ENCODE measurements around the gene RPS6KA2. TPM values are rescaled to one million over a fixed set of nuclear protein-coding genes. Genes with fewer than 3 reads are reported as not detected.

RPS6KA2 gene
- total RNA-seq, 1 experiment from 2014 or later: 7.3 TPM

DNA sequence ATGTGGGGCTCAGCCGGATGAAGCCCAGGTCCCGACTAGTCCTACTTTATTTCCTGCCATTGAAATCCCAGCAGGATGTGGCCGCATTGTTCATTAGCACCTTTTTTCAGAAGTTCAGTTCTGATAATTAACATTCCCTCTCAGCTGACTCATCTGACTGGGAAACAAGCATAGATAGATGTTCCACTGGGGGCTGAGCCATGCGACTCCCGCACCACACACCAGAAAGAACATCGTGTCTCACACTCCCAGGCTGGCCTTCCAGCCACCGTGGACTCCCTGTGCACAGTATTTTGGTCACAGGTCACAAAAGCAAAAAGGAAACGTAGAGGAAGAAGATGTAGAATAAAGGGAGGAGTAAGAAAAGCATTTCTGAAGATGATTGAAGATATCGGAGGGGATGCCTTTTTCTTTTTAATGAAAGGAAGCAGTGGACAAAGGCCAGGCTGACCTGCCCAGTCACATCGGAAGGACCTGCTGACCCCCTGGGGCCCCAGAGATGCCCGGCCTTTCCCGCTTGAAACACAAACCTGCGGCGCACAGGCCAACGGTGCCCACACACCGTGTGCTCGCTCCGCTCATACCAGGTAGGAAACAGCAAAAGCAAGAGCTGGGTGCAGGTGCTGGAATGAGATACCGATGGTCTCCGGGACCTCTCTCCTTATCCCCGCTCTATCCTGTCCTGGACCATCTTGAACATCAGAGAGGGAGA, 11.8 kb downstream of the RPS6KA2 start:
- no peak for DNase-seq (ENCODE audit: low read depth)

DNA sequence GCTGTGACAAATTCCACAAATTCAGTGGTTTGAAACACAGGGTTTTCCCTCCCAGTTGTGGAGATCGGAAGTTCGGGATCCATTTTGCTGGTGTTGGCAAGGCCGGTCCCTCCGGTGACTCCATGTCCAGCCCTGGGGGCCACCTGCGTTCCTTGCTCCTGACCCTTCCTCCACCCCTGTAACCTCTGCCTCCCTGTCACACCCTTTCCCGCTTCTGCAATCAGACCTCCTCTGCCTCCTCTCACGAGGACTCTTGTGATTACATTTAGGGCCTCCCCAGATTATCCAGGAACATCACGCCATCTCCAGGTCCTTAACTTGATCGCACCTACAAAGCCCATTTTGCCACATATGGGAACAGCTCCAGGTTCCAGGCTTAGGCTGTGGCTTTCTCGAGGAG, 12.5 kb downstream of the RPS6KA2 start:
- DNase-seq (ENCODE audit: low read depth): no peak

DNA sequence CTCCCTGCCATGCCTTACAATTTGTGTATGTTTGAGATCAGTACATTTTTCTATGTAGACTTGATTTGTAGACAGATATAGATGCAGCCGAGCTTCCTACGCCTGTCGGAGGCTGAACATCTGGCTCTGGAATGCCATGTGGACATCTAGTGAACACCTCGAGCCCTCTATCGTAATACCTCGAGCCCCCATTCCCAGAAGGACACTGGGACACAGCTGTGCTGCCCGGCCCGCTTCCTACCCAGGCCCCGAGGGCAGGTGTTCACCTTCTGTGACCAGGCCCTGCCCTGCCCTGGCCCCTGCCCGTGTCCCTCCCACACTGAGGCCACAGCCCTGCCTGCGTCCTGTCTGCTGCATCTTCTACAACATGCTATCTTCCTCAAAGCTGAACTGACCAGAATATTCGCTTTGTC, 12.9 kb downstream of the RPS6KA2 start:
- DNase-seq (ENCODE audit: low read depth): no peak

DNA sequence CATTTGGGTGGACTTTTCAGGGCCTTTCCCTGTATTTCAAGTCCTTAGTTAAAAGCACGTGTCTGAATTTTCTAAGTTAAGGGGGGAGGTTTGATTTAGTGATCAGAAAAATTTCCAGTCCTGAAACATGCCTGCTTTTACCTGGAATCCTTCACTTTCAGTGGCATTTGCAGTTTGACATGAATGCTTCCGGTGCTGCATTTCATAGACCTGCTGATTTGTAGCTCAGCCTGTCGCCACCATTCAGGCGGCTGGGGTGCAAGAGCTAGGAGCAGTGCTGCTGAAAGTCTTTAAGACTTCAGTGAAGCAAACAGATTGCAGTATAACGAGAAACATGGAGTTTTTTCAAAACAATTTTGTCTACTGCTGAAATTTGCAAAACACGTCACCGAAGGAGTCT, 14.0 kb downstream of the RPS6KA2 start:
- DNase-seq (ENCODE audit: low read depth): no peak

DNA sequence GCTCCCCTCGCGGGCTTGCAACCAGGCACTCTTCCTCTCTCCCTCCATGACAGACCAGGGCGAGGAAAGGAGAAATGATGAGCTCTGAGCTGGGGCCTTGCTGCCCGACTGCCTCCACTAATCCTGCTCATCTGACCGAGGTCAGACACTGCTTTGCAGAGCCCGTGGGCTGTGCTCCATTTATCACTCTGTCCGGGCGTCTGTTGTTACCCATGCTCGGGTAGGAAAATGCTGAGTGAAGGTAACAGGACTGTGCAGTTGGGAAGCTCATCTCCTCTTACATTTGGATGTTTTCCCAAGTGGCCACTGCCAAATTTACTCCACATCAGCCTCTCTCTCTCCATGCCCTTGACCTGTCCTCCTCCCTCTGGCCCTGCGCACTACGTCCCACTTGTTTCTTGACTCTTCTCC, 14.6 kb downstream of the RPS6KA2 start:
- DNase-seq (ENCODE audit: low read depth): no peak

DNA sequence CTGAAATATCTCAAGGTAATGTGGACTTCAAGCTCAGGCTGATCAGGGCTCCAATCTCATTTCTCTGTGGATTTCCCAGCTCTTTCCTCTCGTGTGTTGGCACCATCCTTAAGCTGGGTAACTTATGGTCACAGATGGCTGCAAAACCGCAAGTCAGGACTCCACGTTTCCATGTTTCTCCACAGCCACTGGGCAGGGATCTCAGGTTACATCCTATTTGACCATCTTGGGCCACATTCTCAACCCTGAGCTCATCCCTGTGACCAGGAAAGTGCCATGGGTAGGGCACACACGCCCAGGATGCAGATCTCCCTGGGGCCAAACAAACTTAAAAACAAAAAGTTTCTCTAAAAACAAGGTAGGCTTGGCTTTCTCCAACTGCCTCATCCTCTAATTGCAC, 15.4 kb downstream of the RPS6KA2 start:
- peak; percentile 35 for DNase-seq (ENCODE audit: low read depth)

DNA sequence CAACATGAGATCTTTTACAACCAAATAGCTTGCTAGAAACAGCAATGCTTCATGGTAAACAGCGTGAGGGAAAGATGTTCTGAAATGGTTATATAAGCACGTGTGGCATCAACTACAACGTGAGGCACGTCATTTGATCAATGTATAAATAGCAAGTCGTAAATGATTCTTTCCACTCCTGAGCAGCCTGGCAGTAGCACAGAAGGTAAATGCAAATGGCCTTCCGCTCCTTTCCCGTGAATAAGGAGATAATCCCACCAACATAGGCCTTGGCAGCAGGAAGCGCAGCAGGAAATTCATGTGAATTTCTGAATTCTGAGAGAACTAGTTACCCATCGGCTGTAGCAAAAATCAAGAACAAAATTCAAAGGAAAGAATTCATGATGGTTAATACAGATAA, 17.0 kb downstream of the RPS6KA2 start:
- DNase-seq (ENCODE audit: low read depth): no peak

DNA sequence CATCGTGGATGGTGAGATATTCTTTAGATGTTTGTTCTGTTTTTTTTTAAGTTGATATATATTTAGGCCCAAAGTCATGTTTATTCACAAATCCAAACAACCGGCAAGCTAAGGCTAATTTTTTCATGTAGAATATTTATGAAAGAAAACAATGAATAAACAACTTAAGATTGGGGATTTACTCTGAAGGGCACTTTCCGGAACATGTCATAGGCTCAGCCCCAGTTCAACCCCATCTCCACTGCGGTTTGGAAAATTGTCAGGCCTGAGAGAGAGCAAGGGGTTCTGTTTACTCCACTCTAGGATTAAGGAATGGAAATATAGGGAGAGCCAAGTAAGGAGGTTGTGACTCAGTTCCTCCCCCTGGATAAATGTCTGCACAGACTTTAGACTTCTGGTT, 18.3 kb downstream of the RPS6KA2 start:
- no peak for DNase-seq (ENCODE audit: low read depth)

DNA sequence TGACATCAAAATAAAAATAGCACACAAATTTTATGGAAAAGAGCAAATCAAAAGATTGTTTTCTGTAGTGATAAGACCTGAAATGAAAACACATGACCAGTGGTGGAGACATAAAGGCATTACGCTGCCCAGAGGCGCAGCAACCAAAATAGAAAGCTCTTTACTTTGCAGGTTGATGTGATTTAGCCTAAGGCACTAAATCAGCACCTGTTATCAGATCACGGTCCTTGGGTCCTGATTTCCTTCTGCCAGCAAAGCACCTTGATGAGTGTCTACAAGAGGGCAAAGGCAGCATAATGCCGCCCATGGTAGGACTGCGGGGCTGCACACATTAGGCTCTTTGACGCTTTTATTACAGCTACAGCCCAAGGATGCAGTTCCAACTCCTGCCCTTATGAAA, 21.3 kb downstream of the RPS6KA2 start:
- no peak for DNase-seq (ENCODE audit: low read depth)

DNA sequence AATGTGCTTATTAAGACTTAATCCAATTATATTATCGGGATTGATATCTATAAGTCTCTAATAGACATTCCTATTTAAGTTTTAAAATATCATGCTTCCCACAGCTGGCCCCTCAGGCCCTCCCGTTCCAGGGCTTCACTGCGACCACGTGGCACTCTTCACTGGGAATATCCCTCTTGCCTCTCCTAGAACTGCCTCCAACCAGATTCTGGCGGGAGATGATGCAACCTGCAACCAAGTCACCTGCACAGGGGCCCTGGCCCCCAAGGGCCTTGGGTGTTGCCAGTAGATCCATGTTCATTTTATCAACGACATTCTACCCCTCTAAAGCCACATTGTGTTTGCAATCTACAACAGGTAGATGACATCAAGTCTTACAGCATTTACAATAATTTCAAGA, 22.1 kb downstream of the RPS6KA2 start:
- DNase-seq (ENCODE audit: low read depth): no peak

DNA sequence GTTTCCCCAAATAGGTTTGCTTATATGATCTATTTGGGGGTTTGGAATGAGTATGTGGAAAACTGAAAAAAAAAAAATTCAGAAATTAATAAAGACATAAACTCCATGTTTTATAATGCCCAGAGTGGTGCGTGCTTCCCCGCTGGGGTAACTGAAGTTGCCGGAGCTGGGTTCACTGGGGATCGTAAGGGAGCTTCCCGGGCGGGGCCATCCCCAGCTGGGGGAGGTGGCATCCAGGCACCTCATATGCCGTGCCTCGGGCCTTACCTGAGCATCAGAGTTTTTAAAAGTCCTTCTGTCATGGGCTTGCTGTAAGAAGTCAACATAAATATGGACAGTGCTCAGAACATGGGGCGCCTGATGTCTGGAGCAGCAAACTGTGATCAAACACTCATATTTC, 22.7 kb downstream of the RPS6KA2 start:
- no peak for DNase-seq (ENCODE audit: low read depth)

DNA sequence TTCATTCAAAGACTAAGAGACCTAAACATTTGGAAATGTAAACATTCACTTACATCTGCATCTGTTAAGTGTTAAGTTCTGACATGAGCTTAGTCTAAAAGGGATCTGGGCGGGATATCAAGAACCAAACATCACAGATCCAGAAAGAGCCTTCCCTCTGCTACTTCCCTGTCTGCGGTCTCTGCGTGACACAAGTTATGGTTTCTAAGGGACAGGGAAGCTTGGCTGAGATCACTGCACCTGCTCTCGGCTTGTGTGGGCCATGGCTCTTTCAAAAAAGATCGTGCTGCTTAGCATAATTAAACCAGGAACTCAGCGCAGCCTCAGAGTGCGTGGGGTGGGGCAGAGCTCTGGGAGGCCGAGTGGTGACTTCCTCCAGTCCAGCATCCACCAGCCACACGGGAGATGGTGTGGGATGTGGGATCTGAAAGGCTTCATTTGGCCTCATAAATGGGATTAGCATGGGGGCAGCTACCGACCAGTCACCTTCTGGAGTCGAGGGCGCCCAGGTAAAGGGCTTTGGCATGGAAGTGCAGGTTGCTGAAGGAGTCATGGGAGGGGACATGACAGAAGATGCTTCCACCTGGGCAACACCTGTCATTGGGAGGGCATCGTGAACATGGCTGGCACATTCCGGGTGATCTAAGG, 23.9 kb downstream of the RPS6KA2 start:
- DNase-seq (ENCODE audit: low read depth): no peak

DNA sequence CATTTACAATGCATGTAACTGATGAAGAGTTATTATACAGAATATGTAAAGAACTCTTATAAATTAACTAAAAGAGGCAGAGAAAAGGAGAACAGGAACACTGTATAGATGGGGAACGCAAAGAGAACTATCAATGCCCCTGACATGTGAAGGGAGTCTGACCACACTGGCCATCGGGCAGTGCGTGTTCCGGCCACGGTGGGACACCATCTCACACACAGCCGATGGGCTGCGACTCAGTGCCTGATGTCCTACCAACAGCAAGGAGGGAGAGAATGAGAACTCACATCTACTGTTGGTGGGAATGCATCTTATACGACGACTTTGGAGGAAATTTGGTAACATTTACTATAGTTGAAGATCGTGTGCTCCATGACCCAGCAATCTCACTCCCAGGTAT, 25.1 kb downstream of the RPS6KA2 start:
- no peak for DNase-seq (ENCODE audit: low read depth)

DNA sequence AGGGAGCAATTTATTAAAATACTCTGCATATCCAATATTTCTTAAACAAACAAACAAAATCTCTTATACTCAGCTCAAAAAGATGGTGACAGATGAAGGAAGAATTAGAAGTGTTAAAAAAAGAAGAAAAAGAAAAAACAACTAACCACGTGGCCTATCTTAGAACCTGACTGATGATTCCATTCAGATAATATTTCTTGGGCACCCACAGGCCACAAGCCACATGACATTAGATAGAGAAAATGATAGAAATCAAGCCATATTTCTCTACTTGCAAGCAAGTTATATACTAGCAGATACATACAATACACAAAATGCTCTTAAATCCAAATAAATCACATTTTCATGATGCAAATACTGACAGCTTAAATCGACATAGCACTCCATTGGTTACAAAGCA, 26.1 kb downstream of the RPS6KA2 start:
- no peak for DNase-seq (ENCODE audit: low read depth)

DNA sequence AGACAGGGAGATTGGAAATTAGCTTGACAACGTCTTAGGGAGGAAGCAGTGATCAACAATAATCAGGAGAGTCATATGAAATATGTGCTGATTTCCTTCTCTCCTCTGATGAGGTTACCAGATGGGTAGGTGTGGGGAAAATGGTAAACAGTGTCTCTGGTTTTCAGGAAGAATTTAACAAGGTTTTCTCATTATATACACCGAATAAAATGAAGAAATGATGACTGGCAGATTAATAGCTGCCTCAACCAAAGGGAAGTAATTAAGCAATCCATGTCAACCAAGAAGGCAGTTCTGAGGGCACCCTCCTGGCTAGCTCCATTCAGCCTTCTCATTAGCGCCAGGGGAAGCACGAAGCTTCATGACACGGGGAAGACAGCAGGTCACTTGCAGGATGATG, 27.8 kb downstream of the RPS6KA2 start:
- DNase-seq (ENCODE audit: low read depth): no peak

DNA sequence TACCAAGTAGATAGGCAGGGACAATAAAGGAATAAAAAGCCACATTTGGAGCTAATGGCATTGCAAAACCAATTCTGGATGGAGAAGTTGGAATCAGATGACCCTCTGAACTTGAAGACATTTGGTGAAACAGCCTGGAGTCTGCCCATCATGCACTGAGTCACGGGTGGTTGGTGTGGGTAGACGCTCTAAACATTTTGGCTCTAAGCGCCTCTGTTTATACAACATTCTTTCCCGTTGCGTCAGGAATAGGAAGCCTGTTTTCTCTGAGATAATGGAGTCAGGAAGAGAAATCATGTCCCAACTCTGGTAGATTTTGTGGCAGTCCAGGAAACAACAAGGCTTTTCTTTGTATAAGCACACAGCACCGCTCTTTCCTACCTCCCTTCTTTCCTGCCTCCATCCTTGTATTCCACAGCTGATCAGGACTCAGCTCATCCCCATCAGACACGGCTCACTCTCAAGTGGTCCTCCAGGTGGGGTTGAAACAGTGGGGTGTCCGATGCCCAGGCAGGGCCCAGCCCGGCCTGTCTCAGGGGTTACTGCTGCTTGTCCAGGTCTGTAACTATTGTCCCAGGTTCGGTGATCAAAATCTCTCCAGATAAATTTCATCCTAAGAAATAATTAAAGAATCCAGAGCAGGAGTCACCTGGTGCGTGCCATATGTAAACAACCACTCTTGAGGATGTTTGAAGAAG, 28.5 kb downstream of the RPS6KA2 start:
- peak; percentile 90 for DNase-seq (ENCODE audit: low read depth)

DNA sequence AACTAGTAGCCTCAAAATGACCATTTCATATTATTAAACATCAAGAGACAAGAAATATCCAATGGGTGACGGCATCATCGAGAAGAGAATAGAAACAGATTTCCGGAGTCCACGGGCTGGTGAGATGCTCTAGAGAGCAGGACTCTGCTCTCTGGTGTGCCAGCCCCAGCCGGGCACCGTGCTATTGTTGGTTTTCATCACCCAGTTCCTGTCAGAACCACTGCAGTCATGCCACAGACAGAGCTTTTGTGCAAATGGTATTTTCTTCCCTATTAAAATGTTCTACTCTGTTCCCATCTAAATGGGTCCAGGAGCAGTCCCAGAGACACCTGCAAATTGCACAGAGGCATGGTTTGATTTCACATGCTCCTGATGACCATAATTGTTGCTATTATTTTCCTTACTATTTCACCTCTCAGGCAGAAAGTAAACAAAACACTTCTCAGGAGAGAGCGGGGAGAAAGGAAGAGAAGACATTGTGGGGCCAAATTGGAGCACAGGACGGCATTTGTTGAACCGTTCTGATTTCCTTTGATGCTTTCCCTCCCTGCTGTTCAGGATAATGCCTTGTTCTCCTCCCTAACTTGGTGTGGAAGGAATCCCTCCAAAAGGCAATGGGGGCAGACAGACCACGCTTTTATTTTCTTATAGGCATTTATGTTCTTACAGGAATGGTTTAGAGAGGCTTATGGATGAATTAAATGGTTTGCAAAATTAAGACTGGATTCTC, 29.2 kb downstream of the RPS6KA2 start:
- DNase-seq (ENCODE audit: low read depth): no peak

DNA sequence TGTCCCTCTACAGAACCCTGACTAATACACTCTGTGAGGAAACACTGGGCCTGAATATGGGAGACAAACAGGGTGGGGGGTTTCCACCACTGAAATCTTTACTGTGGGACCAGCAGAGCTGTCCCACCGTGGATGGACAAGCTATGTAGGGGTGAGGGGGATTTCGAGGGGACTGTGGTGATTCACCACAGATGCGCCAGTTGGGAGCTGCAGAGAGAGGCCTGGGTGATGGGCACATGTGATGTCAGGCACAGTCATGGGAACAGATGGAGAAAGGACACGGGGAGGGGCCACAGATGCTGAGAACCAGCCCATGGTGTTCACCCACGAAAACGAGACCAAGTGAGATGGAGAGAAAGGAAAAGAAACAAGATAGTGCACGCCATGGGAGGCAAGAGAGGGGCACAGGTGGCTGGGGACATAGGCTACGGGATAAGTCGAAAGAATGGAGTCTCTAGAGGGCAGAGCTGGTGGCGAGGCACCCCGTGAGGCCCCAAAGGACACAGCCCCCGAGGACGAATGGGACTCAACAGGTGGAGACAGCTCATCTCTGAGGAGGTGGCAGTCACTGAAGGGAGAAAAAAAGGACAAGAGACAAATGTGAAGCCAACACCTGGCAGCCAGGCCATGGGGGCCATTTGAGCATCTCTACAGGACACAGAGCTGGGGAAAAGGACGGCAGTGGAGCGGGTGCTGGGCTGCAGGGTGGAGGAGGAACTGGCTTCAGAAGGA, 30.1 kb downstream of the RPS6KA2 start:
- no peak for DNase-seq (ENCODE audit: low read depth)

DNA sequence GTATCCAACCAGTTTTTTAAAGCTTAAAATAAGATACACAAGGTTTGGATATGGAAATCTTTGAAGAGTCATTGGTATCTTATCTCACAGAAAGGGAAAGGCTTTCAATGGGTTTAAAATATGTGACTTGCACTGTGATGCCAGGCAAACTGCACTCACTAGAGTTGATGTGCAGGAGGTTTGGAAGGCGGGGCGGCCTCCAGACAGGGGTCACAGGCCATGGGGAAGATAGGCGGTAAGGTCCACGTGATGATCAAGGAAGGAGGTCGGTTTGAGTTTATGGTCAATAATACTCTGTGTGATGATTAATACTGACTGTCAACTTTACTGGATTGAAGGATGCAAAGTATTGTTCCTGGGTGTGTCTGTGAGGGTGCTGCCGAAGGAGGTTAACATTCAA, 31.1 kb downstream of the RPS6KA2 start:
- DNase-seq (ENCODE audit: low read depth): no peak

DNA sequence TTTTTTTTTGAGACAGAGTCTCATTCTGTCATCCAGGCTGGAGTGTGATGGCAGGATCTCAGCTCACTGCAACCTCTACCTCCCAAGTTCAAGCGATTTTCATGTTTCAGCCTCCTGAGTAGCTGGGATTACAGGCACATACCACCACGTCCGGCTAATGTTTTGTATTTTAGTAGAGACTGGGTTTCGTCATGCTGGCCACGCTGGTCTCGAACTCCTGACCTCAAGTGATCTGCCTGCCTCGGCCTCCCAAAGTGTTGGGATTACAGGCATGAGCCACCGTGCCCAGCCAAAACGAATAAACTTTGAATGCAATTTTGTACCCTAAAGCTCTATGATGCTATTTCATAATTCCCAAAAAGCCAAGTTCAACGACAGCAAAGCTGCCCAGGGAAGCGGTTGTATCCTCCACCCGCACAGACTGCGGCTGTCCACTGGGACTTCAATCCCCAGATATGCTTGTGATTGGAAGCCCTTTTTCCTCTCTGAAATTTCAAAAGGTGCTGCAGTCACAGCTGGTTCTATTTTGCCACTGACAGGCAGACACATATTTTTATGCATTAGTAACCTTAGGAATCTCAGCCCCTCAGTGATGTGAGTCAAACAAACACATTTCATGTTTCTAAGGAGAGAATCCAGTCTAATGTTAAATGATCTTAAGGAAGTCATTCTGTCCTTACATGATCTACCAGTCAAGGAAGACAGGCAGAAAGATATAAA, 31.8 kb downstream of the RPS6KA2 start:
- DNase-seq (ENCODE audit: low read depth): peak; percentile 68

DNA sequence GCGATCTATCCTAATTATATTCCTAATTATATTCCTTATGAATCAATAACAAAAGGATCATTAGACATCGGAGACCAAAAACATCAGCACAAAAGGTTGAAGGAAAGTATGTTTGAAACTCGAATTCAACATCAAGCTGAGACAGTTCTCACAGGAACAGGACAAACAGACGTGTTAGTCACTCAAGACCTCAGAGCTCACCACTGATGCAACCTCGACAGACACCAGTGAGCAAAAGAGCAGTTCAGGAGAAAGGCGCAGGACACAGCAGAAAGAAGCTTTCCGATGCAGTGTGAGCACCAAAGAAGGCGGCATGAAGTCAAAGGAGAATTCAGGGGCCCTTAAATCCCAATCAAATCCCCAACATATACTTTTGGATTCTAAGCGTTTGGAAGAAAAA, 34.2 kb downstream of the RPS6KA2 start:
- DNase-seq (ENCODE audit: low read depth): no peak

All from RPMI7951 (cell line).